OCI-M2 (cell line): ENCODE measurements around the gene GPC5.
"Not testable (repeated sequence)": the region's sequence is repeated elsewhere in the genome, so short reads cannot be mapped to it uniquely, and the experiment has no call there.

Experiments
- DNase-seq: peaks from one replicate; lab custom pipeline; 2025; ENCODE audit not compliant: unreplicated experiment; lab: John Stamatoyannopoulos, UW

GPC5 gene

DNA sequence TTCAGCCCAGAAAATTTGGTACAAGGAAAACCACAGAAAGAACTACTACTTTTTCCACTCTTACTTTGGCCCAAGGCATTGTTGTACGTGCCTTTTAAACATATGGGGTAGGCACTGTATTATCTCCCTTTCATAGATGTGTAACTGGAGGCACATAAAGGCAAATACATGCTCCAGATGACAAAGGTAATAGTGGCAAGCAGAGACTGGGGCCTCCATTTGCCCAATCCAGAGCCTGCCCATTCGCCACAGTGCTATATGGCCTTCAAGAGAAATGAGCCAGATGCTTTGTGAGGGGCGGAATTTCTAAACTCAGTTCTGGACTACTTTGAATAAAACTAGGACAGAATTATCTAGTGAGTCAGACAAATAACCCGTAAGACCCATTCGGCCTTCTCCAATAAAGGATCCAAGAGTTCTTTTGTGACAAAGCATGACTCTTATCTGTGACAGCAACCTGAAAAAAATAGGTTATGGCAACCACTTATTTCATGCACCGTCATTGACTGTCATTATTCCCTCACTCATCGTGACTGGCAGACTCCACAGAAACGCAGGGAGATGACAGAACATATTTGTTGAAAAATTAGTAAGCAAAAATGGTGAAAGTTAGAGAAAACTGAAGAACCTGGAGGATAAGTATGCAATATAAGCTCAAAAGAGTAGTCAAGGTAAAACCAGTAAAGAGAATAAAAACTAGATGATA is 1116.2 kb downstream of the GPC5 start:
- no peak for DNase-seq

DNA sequence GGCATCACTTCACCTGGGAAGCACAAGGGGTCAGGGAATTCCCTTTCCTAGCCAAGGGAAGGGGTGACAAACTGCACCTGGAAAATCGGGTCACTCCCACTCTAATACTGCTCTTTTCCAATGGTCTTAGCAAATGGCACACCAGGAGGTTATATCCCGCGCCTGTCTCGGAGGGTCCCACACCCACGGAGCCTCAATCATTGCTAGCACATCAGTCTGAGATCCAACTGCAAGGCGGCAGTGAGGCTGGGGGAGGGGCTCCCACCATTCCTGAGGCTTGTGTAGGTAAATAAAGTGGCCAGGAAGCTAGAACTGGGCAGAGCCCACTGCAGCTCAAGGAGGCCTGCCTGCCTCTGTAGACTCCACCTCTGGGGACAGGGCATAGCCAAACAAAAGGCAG is 1118.5 kb downstream of the GPC5 start:
- DNase-seq = not testable (repeated sequence)

DNA sequence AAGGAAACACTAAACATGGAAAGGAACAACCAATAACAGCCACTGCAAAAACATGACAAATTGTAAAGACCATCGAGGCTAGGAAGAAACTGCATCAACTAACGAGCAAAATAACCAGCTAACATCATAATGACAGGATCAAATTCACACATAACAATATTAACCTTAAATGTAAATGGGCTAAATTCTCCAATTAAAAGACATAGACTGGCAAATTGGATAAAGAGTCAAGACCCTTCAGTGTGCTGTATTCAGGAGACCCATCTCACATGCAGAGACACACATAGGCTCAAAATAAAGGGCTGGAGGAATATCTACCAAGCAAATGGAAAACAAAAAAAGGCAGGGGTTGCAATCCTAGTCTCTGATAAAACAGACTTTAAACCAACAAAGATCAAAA is 1120.2 kb downstream of the GPC5 start:
- not testable (repeated sequence) for DNase-seq

DNA sequence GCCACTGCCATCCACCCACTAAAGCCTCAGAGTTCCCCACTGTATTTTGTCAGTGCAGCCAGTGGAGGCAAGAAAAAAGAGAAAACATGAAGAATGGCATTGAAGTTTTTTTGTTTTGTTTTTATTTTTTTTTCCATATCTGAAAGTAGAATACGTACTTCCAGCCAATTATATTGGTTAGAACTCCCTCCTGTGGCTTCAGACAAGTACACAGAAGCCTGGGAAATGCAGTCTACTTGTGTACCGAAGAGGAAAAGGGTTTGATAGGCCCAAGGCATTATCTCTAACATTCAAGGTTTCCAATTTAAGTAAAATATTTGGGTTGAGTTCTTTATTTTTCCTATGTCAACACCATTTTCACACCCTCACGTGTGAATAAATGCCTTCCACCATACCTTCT is 1131.9 kb downstream of the GPC5 start:
- DNase-seq = no peak

DNA sequence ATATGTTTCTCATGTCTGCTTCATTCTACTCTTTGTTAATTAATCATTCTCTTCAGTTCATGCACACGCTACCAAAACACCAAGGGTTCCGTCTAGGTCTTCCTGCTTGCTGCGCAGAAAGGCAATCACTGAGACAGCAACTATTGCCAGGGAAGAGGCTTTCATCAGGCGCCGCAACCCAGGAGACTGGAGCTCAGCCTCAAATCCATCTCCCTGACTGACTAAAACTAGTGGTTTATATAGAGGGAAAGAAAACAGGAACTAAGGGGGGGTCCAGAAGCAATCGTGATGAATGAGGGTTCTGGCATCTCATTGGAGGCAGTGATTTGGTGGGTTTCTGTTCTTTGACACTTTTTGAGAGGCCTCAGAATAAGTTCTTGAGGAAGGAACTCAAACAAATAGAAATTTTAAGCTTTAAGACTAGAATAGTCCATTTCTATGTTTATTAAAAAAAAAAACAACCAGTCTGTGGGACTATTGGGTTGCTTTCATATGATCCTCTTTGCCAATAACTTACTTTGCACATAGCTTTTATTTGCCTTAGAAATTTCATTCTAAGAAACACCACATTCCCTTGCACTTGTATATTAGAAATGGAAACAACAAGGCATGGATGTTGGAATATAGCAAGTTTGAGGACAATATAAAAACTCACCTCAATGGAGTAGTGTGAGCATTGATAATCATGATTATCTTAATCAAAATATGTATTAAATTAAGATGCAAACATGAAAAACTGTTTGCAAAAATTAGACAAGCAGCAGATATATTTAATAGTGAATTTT is 1137.0 kb downstream of the GPC5 start:
- no peak for DNase-seq

DNA sequence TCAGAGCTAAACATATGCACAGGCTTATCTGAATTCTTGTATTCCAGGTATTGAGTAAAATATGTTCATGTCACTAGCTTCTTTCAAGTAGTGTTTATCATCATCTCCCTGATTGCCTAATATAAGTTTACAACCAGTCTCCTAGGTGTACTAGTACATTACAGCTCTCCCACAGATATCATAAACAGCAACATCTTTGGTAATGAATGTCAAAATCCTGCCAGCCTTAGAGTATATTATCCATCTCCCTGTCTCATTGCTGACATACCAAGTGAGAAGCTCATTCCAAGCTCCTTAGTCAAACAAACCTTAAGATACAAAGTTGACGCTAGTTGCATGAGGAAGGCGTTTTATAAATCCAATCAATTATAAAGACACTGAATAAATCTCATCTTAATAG is 1139.0 kb downstream of the GPC5 start:
- DNase-seq = no peak

DNA sequence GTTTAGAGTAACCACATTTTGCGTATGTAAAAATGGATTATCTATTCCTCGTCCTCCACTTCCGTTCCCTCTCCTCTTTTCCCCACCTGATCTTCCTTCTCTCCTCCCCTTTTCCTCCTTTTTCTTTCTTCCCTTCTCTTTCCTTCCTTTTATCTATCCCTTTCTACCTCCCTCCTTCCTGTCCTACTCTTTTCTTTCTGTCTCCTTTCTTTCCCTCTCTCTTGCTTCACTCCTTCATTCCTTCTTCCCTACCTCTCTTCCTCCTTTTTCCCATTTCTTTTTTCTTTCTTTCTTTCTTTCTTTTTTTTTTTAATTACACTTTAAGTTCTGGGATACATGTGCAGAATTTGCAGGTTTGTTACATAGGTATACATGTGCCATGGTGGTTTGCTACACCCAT is 1139.7 kb downstream of the GPC5 start:
- DNase-seq = no peak

DNA sequence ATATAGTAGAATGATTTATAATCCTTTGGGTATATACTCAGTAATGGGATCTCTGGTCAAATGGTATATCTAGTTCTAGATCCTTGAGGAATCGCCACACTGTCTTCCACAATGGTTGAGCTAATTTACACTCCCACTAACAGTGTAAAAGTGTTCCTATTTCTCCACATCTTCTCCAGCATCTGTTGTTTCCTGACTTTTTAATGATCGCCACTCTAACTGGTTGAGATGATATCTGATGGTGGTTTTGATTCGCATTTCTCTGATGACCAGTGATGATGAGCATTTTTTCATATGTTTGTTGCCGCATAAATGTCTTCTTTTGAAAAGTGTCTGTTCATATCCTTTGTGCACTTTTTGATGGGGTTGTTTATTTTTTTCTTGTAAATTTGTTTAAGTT is 1140.7 kb downstream of the GPC5 start:
- not testable (repeated sequence) for DNase-seq

DNA sequence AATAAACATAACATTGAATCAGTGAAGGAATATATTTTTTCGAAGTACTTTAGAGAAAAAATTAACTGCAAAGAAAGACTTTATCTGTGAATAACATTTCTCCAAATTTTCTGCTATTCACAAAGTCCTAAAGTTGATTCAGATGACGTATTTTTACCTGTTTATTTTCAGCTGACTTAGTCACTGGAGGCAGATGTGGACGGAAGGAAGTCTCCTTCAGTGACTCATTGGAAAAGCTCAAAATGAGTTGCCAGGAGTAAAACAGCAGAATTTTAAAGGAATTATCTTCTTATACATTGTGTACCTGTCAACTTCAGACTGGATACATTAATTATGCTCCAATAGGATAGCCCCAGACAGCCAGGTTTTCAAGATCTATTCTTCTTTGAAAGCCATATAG is 1148.8 kb downstream of the GPC5 start:
- no peak for DNase-seq

DNA sequence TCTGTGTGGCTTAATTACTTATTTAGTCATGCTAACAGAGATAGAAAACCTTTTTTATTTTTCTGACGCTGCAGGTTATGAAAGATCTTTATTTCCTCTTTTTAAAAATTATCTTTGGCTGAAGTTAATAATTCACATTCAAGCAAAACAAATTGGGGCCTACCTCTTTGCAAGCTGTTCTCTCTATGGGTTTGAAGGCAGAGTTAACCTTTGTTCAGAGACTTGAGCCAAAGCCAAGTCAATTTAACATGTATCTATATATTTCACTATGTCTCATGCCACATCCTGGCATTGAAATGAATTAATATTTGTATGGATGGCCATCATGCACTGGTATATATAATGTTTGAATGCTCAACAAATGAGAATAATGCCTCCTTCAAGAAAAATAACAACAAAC is 1150.9 kb downstream of the GPC5 start:
- no peak for DNase-seq

DNA sequence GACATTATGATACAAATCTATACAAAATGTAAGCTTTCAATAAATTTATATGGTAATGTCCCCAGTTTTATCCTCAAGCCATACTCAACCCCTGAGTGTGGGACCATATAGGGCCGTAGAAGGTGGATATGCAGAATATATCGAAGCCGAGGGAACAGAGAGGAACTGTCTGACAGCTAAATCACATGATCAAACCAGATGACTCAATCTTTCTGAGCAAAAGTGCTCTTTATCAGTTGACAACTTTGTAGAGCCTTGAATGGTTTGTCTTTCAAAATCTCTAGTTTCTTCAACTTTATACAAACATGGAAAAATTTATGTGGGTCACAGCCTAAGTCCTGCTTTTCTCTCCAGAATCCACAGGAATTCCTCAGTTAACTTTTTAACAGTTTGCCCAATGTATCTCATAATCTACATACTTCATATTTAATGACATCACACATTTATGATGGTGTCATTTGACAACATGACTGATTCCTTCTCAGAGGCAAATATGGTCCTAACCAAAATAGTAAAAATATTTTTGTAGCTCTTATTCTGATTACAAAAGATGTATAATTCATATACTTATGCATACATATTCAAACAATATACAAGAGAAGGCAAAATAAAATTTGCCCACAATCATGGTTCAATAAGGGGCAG is 1155.2 kb downstream of the GPC5 start:
- DNase-seq = no peak

DNA sequence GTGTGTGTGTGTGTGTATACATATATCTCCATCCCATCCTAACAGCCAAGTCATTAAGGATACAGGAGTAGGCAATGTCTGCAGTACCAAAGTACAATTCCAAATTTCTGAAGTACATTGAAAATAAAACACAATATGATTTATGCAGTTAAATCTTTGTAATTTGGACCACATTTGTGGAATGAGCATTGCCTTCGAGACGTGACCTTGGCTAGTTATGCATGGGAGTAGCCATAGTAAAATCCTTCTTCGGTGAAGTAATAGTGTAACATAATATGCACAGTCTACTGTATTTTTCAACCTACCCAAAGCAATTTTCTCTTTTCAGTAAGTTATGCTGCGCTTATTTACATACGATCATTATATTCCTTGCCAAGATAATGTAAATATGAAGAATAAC is 1162.5 kb downstream of the GPC5 start:
- no peak for DNase-seq

DNA sequence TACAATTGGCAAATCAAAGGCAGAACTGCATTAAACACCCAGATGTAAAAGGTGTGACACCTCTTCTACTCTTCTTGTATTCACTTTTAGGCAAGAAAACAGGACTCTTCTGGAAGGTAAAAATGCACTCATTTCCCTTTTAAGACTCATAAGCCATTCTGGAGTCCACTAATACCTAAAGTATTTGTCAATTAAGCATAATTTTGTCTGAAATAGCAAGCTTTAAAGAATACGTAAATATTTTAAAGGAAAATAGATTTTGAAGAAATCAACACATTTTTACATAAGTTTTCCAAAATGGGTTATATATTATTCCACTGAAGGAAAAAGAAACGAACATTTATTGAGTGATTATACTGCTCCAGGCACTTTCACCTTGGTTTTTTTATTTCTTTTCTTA is 1166.5 kb downstream of the GPC5 start:
- DNase-seq = no peak

DNA sequence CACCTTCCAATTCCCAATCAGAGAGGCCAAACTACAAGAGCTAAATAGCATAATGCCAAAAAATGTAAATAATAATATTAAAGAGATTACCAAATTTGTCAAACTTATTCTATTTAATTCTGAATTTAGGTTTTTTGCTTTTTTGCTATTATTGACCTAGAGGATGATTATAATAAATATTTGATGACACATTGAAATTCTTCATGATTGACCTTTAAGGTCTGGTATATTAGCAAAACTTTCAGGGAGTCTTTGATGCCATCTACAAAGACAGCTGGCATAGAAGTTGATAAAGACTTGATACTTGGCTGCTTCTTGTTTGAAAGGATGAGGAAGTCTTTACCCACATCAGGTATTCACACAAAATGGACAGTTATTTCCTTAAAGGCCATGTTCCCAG is 1168.3 kb downstream of the GPC5 start:
- no peak for DNase-seq

DNA sequence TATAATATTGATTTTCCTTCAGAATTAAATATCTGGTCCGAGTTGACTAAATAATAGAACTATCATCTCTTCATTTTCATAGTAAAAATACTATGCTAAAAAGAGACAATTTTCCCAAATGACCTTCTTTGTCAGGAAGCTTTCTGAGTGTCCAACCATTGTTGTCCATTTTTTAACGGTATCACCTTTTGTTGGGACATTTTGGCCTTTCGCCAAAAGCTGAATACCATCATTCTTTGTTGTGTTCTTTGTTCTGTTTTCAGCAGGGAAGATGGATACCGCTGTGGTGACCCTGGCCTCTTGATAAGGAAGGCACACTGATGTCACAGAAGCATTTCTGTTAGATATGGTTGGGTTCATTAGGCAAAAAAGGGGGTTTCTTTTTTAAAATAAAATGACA is 1173.8 kb downstream of the GPC5 start:
- DNase-seq = no peak

DNA sequence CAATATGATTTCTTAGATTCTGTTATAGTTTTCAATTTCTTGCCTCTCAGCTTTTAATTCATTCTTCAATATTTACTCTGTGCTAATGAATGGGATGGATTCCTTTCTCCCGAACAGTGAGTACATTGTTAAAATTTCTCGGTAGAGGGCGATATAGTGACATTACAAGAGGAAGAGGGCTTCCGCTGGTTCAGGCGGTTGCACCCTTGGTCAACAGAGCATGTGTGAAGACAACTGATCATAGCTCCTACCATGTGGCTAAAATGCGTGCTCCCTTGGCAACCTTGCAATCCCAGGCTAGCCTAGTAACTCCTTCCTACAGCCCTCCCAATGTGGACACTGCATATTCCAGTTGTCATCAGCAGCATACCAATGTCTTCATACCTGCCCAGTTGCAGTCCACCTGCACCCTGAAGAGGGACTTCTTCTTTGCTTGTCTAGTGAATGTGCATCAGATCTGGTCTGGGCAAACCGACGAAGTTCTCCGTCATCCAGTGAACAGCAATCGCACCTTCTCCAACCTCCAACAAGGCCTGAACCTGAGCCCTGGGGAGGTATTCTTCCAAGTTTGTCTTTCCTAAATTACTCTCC is 1175.1 kb downstream of the GPC5 start:
- DNase-seq = no peak

DNA sequence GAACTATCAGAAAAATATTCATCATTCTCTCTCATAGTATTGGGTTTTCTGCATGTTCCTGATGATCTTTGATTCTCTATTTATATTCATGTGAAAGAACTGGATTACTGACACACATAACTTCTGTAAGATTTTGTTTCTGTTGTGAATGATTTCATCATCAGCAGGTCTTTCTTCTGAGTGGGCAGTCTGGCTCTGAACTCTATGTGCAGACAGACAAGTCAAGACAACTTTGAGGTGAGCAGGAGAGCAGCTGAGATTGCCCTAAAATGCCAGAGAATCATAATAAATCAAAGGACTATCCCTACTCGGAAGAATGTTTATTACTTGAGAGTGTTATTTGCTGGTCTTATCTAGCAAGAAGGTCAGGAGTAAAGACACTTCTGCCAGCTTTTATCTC is 1176.1 kb downstream of the GPC5 start:
- DNase-seq = no peak

DNA sequence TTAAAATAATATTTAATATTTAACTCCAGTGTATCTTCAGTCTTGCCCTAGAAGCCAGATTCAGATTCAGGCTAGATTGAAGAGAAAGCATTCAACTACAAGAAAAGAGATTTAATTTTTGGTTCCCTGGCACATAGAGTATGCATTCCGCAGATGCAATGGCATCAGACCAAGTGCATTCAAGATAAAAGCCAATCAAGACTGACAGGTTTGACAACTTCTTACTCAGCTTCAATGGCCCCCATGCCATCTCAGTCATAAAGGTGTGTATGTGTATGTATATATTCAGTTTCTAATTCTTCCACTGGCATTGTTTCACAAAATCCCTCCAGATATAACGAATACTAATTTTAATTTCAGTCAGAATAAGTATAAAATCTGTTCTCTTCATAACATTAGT is 1177.4 kb downstream of the GPC5 start:
- no peak for DNase-seq

DNA sequence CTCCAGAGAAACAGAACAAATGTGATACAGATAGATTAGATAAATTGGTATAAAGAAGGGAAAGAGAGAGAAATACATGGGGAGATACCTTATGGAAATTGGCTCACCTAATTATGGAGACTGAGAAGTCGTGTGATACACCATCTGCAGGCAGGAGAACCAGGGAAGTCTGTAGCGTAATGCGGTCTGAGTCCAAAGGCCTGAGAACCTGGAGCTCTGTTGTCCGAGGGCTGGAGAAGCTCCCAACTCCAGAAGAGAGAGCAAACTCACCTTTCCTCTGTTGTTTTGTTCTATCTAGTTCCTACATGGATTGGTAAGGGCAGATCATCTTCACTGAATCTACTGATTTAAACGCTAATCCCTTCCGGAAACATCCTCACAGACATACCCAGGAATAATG is 1179.9 kb downstream of the GPC5 start:
- no peak for DNase-seq

DNA sequence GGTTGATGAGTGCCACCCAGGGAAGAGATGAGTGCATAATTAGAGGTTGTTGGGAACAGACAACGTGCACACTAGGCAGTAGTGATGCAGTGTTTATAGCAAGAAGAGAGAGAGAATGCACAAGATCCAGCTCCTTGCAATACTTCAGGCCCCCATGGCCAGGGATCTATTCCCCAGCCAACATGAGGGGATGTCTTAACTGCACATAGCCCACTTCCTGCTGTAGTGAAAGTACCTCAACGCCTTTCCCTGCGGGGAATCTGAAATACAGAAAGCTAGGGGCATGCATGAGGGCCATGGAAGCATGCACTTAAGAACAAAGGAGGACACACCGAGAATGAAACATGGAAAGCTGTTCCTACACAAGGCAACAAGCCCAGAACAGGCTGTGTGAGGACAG is 1191.5 kb downstream of the GPC5 start:
- DNase-seq = no peak

DNA sequence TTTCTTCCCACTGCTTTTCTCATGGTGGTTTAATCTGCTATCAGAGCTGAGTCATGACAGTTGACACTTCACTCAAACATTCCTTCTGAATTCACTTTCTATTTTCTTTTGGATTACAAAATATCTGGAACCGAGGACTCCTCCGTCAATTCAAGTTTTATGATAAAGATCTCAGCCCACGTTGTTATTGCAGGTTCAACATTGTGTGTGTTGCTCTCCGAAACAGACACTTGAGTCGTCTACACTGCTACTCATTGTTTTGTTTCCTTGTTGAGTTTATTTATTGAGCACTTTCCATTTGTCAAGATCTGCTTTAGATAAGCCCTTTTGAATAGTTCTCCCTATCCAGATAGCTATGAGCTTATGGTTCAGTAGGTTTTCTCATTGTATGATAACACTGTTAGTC is 1192.1 kb downstream of the GPC5 start:
- DNase-seq = no peak

DNA sequence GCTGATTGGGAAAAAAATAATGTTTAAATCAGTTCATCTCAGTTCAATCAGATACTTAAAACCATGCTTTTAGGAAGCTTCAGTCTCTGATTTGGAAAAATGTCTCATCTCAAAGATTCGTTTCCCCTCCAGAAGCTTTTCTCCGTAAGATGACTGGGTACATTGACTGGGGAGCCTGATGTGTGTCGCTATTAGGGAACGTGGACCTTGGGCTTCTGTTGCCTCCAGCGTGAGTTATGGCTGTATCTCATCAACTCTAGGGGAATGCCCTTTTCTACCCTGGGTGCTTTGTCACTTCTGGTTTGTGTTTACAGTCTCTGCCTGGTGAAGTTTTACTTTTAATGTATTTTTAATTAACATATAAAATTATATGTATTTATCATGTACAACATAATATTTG is 1192.7 kb downstream of the GPC5 start:
- DNase-seq = no peak
